ENCODE data around the gene EXOSC9. TPM values are rescaled to one million over a fixed set of nuclear protein-coding genes. Genes with fewer than 3 reads are reported as not detected.

EXOSC9 gene
- total and polyA plus RNA-seq, 2 of the 8 experiments (the other 6 are each of a cell fraction or from before 2014, with no cell fraction given): 33.2 to 54.9 TPM

GRCh38 chr4:121777625-121778024 is 23.5 kb upstream of the EXOSC9 start:
- Histone ChIP-seq H3K4me3 (ENCODE audit: extremely low read depth in 1 of 4, insufficient read depth in 2 of 4, low read depth in 3 of 4, low read length in 4 of 4) (no peak overlapping the region), H3K23ac (ENCODE audit: insufficient read length) (no peak overlapping the region), H3K79me1 (ENCODE audit: low read depth, low read length) (no peaks in the 10 kb centered on the region), H3K36me3 (ENCODE audit: control insufficient read depth in 2 of 4, insufficient read depth in 4 of 4, low read length in 3 of 4) (no peaks in the 10 kb centered on the region), H4K8ac (ENCODE audit: extremely low read depth, insufficient read depth, low read length) (no peak overlapping the region), H2BK15ac (ENCODE audit: low read length) (no peak overlapping the region), H3K14ac (ENCODE audit: insufficient read length) (no peak overlapping the region), H3K4me1 (replicated peaks in 1 of 4; ENCODE audit: control insufficient read depth in 3 of 4, insufficient read depth in 4 of 4, low read length in 3 of 4) (peaks cover 0 to 2% (median 0%) of the 10 kb centered on the region in 4 experiments; a peak in 1 of 7 replicates), H3K18ac (ENCODE audit: extremely low read depth, low read length) (no peak overlapping the region), H2BK120ac (replicated peaks; ENCODE audit: low read depth, low read length) (no peak overlapping the region), H3K79me2 (ENCODE audit: control insufficient read depth in 1 of 2, insufficient read depth in 2 of 2, low read length in 2 of 2) (no peaks in the 10 kb centered on the region), H3K27me3 (replicated peaks in 1 of 4; ENCODE audit: control insufficient read depth in 3 of 4, extremely low read depth in 1 of 4, insufficient read depth in 3 of 4, low read length in 3 of 4) (peaks cover 0 to 2% (median 0%) of the 10 kb centered on the region in 4 experiments; a peak in 1 of 7 replicates), H3K4me2 (ENCODE audit: insufficient read depth in 1 of 2, low read depth in 2 of 2, low read length in 2 of 2) (no peak overlapping the region), H3K4ac (replicated peaks; ENCODE audit: insufficient read length, low read depth, low read length) (no peak overlapping the region), H2BK5ac (ENCODE audit: low read depth, low read length) (no peak overlapping the region), H3K27ac (ENCODE audit: low read depth, low read length) (no peak overlapping the region), H3K56ac (replicated peaks; ENCODE audit: insufficient read length, low read depth, low read length) (no peak overlapping the region), H3K9me3 (ENCODE audit: insufficient read depth in 2 of 2, low read depth in 1 of 2, low read length in 1 of 2) (no peaks in the 10 kb centered on the region), H3K9ac (replicated peaks in 1 of 4; ENCODE audit: extremely low read depth in 1 of 4, low read depth in 3 of 4, low read length in 3 of 4) (no peak overlapping the region), H4K5ac (ENCODE audit: insufficient read length, low read depth, low read length) (no peak overlapping the region), H2BK20ac (ENCODE audit: low read length) (no peak overlapping the region), H4K20me1 (replicated peaks in 1 of 2; ENCODE audit: control insufficient read depth in 1 of 2, insufficient read depth in 2 of 2, low read length in 2 of 2) (no peaks in the 10 kb centered on the region), H3K23me2 (ENCODE audit: low read depth, low read length) (no peaks in the 10 kb centered on the region), H2BK12ac (ENCODE audit: low read depth, low read length) (no peak overlapping the region), H2AK5ac (ENCODE audit: low read depth, low read length) (no peak overlapping the region), H4K91ac (replicated peaks; ENCODE audit: insufficient read length, low read length) (no peak overlapping the region), H2AFZ (ENCODE audit: low read length) (no peak overlapping the region)
- DNase-seq (ENCODE audit: low read depth in 1 of 2, low spot score in 2 of 2): no peak
- ChIA-PET CTCF (ENCODE audit: partially characterized antibody) (interaction anchor here (1.1 to 2.0 kb wide), 2 partner anchors 12 to 56 kb away, joined by 3 to 10 read pairs; partner anchors contain the start of gene SMIM43), POLR2A (ENCODE audit: partially characterized antibody) (interaction anchor here (0.6 to 2.3 kb wide), 4 partner anchors 9 to 84 kb away, joined by 3 to 10 read pairs (median 5); partner anchors contain the start of gene SMIM43)
- FAIRE-seq: no peak
- WGBS, 2 experiments (ENCODE audit: extremely low coverage in 1 of 2, insufficient coverage in 1 of 2, insufficient read length in 1 of 2, insufficient replicate concordance in 2 of 2, low coverage in 1 of 2, low lambda C conversion rate in 2 of 2, missing lambda C conversion rate in 1 of 2): 73% methylated on average over 3 of the region's 3 CpGs; no CpG with 5 or more reads in 1 of the 2 experiments
- TF ChIP-seq POLR2A (IDR thresholded peaks at IDR 0.05; ENCODE audit: control extremely low read depth in 1 of 2, low read depth in 2 of 2, low read length in 2 of 2): no peak
- no peak for TF ChIP-seq MAX (IDR thresholded peaks at IDR 0.05)
- no peak for TF ChIP-seq BCL11A (IDR thresholded peaks at IDR 0.05; ENCODE audit: low read depth in 2 of 2, low read length in 2 of 2)
- no peak for TF ChIP-seq GABPA (IDR thresholded peaks at IDR 0.05; ENCODE audit: borderline replicate concordance, insufficient read depth, low read length)
- no peak for TF ChIP-seq RAD21 (IDR thresholded peaks at IDR 0.05 in 1 of 2, conservative IDR thresholded peaks at IDR 0.05 in 1 of 2; ENCODE audit: low read depth in 2 of 2, low read length in 2 of 2)
- TF ChIP-seq E2F6 (IDR thresholded peaks at IDR 0.05): no peak
- no peak for TF ChIP-seq SIX5 (IDR thresholded peaks at IDR 0.05; ENCODE audit: low read depth, low read length)
- no peak for TF ChIP-seq SUZ12 (IDR thresholded peaks at IDR 0.05; ENCODE audit: low read length)
- no peak for TF ChIP-seq MAFK (IDR thresholded peaks at IDR 0.05; ENCODE audit: low read depth, low read length)
- TF ChIP-seq ATF3 (IDR thresholded peaks at IDR 0.05; ENCODE audit: insufficient read depth, low read depth, low read length): no peak

All from H1 (cell line).